Measurements from ENCODE around the gene PRKN. TPM values are rescaled to one million over a fixed set of nuclear protein-coding genes. Genes with fewer than 3 reads are reported as not detected.

Gene PRKN
- total RNA-seq, 1 experiment from 2014 or later, result 1.2 TPM

DNA sequence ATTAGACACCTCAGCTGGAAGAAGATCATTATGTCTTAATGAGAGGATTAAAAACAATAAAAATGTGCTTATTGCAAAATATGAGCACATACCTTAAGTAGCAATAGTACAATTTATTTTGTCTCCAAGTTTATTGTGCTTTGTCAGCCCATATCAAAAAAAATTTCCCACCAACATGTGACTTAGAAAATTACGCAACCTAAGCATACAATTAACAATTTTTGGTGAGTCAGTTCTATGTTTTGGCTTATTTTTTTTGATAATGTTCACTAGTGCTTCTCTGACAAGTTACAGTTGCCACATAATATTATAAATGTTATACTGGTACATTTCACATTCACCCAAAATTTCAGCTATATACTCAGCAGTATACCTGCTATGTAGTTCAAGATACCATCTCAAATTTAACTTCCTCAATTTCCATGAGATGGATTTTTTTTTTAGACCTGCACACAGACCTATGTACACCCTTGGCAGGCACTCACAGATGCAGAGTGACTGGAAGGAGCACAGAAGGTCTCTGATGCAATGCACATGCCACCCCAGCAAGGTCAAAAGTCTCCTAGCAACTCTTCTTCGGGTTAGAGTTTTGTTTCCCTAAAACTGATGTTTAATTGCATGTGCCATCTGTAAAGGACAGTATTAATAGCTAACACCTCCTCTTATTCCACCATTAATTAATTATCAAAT, 112.4 kb downstream of the PRKN start:
- BruUV-seq (replicated peaks), result no TSS peak
- Histone ChIP-seq H3K36me3 (ENCODE audit: insufficient read depth, low read length, poor library complexity, severe bottlenecking) (no peaks in the 10 kb centered on the region), H3K27ac (ENCODE audit: low read depth, low read length, poor library complexity, severe bottlenecking) (no peak overlapping the region), H3K4me1 (ENCODE audit: insufficient read depth, low read length, poor library complexity, severe bottlenecking) (no peaks in the 10 kb centered on the region), H3K27me3 (replicated peaks; ENCODE audit: insufficient read depth, low read depth, low read length, poor library complexity) (no peaks in the 10 kb centered on the region), H3K4me3 (ENCODE audit: low read depth, low read length, poor library complexity, severe bottlenecking) (no peak overlapping the region), H3K9me3 (ENCODE audit: low read depth, low read length, poor library complexity, severe bottlenecking) (no peaks in the 10 kb centered on the region)
- ChIA-PET CTCF (no interaction called here), POLR2A (ENCODE audit: low non-redundant PET) (no interaction called here)
- TF ChIP-seq, protein P1, sequence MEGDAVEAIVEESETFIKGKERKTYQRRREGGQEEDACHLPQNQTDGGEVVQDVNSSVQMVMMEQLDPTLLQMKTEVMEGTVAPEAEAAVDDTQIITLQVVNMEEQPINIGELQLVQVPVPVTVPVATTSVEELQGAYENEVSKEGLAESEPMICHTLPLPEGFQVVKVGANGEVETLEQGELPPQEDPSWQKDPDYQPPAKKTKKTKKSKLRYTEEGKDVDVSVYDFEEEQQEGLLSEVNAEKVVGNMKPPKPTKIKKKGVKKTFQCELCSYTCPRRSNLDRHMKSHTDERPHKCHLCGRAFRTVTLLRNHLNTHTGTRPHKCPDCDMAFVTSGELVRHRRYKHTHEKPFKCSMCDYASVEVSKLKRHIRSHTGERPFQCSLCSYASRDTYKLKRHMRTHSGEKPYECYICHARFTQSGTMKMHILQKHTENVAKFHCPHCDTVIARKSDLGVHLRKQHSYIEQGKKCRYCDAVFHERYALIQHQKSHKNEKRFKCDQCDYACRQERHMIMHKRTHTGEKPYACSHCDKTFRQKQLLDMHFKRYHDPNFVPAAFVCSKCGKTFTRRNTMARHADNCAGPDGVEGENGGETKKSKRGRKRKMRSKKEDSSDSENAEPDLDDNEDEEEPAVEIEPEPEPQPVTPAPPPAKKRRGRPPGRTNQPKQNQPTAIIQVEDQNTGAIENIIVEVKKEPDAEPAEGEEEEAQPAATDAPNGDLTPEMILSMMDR (conservative IDR thresholded peaks at IDR 0.05; ENCODE audit: low read depth, low read length), result no peak
- no peak for TF ChIP-seq EZH2 (IDR thresholded peaks at IDR 0.05; ENCODE audit: borderline replicate concordance, low read depth, low read length, poor library complexity, severe bottlenecking)
- DNase-seq (ENCODE audit: low spot score), result no peak
- intact Hi-C loops (cut with micrococcal nuclease; ENCODE audit: unreplicated experiment), result no loop called here

DNA sequence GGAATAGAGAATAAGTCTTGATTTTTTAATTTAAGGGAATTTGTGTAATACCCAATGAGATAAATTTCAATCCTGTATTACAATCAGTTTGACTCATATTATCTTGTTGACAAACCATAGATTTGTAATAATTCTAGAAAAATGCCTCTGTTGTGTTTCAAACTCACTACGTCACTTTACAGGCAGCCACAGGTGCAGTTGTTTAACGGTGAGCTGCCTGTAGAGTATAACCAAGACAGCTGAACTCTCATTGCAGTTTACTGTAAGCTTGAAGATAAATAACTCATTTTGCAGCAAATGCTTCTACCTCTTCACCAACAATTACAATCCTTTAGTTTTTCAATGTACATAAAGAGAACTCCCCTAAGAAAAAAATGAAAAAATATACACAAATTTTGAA, 114.3 kb downstream of the PRKN start:
- intact Hi-C loops (cut with micrococcal nuclease; ENCODE audit: unreplicated experiment), result no loop called here
- Histone ChIP-seq H3K27ac (ENCODE audit: low read depth, low read length, poor library complexity, severe bottlenecking) (no peak overlapping the region), H3K4me1 (ENCODE audit: insufficient read depth, low read length, poor library complexity, severe bottlenecking) (no peaks in the 10 kb centered on the region), H3K4me3 (ENCODE audit: low read depth, low read length, poor library complexity, severe bottlenecking) (no peak overlapping the region), H3K36me3 (ENCODE audit: insufficient read depth, low read length, poor library complexity, severe bottlenecking) (no peaks in the 10 kb centered on the region), H3K9me3 (ENCODE audit: low read depth, low read length, poor library complexity, severe bottlenecking) (no peaks in the 10 kb centered on the region), H3K27me3 (replicated peaks; ENCODE audit: insufficient read depth, low read depth, low read length, poor library complexity) (no peaks in the 10 kb centered on the region)
- no peak for DNase-seq (ENCODE audit: low spot score)
- TF ChIP-seq, protein P1 (conservative IDR thresholded peaks at IDR 0.05; ENCODE audit: low read depth, low read length), result no peak
- no peak for TF ChIP-seq EZH2 (IDR thresholded peaks at IDR 0.05; ENCODE audit: borderline replicate concordance, low read depth, low read length, poor library complexity, severe bottlenecking)
- BruUV-seq (replicated peaks), result no TSS peak
- ChIA-PET POLR2A (ENCODE audit: low non-redundant PET) (no interaction called here), CTCF (no interaction called here)

DNA sequence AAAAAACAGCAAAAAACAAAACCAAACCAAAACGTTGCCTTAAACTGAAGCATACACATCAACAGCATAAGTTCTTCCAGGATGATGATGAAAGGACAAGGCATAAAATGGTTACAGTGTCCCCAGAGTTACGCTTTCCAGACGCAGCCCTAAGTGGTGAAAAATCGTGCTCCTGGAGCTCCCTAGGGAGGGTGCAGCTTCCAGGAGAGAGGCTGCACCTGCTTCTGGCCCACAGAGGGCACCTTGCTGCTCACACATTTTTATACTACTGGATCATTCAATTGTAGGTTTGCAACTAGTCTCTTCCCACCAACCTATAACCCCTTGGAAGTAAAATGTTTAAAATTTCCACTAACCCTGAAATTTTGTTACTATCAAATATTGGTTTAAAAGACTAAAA, 115.0 kb downstream of the PRKN start:
- H3K4me3 ChIP-seq (ENCODE audit: low read depth, low read length, poor library complexity, severe bottlenecking), result no peak overlapping the region
- no peaks in the 10 kb centered on the region for H3K27me3 ChIP-seq (replicated peaks; ENCODE audit: insufficient read depth, low read depth, low read length, poor library complexity)
- POLR2A ChIA-PET (ENCODE audit: low non-redundant PET), result no interaction called here
- no peaks in the 10 kb centered on the region for H3K9me3 ChIP-seq (ENCODE audit: low read depth, low read length, poor library complexity, severe bottlenecking)
- intact Hi-C loops (cut with micrococcal nuclease; ENCODE audit: unreplicated experiment), result no loop called here
- BruUV-seq (replicated peaks), result no TSS peak
- no peaks in the 10 kb centered on the region for H3K4me1 ChIP-seq (ENCODE audit: insufficient read depth, low read length, poor library complexity, severe bottlenecking)
- no peak for TF ChIP-seq EZH2 (IDR thresholded peaks at IDR 0.05; ENCODE audit: borderline replicate concordance, low read depth, low read length, poor library complexity, severe bottlenecking)
- TF ChIP-seq, protein P1 (conservative IDR thresholded peaks at IDR 0.05; ENCODE audit: low read depth, low read length), result no peak
- CTCF ChIA-PET, result no interaction called here
- no peak for DNase-seq (ENCODE audit: low spot score)
- no peaks in the 10 kb centered on the region for H3K36me3 ChIP-seq (ENCODE audit: insufficient read depth, low read length, poor library complexity, severe bottlenecking)
- H3K27ac ChIP-seq (ENCODE audit: low read depth, low read length, poor library complexity, severe bottlenecking), result no peak overlapping the region

All from A673 (cell line).